GM21825 (cell line): ENCODE data around the gene ZNF106.

Experiments
- ATAC-seq: cut with Tn5 transposase; IDR thresholded peaks from one replicate; pipeline ENCODE4 v1.9.1; 2021; ENCODE audit warnings: mild to moderate bottlenecking, moderate library complexity; ENCODE audit not compliant: unreplicated experiment

The ZNF106 gene

DNA sequence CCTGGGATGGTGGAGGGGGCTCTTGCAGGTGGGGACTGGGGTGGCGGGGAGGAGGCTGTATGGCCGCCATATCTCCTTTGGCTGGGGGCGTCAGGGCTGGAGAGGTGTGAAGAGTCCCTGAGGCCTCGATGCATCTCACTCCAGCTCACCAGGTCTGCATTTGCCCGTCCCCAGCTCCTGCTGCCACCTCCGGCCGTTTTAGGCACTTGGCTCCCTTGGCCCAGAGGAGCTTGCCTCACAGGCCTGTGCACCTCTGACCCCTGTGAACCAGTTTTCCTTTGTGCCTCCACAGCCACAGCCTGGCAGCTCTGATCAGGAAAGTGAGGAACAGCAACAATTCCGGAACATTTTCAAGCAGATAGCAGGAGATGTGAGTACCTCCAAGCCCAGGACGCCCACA, 81.9 kb downstream of the ZNF106 start:
- ATAC-seq, result no peak

DNA sequence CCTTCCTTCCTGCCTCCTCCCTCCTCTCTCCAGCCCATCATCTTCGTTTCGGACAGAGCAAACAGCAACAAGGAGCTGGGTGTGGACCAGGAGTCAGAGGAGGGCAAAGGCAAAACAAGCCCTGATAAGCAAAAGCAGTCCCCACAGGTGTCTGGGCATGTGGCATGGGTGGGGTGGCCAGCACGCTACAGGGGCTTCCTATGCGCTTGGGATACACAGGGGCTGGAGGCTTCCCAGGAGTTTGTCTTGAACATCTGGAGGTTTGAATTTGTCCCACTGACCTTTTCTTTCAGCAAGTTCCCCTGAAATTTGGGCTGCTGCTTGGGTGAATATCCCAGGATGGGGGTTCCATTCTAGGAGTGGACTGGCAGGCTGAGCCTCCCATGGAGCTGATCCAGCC, 82.8 kb downstream of the ZNF106 start:
- ATAC-seq, result no peak

DNA sequence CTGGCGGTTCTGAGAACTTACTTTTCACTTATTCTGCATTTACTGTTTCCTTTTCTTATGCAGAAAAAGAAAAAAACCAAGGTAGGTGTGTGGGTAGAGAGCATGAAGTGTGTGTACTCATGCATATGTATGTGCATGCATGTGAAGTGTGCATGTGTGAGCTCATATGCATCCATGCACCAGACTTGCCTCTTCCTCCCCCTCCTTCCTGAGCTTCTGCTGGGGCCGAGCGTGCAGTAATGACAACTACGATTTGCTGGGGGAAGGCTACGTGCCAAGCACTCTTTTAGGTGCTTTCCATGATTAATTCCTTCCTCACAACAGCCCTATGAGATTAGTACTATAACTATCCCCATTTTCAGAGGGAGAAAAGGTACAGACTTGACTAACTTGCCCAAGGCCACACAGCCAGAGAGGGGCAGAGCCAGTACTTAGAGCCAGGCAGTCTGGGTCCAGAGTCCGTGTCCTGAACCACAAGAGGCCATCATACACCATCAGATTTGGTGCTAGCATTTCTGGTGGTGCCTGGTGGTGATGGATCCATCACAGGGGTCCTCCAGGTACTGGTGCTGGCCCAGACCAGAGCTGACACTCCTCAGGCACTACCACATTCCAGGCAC, 85.0 kb downstream of the ZNF106 start:
- ATAC-seq, result no peak

DNA sequence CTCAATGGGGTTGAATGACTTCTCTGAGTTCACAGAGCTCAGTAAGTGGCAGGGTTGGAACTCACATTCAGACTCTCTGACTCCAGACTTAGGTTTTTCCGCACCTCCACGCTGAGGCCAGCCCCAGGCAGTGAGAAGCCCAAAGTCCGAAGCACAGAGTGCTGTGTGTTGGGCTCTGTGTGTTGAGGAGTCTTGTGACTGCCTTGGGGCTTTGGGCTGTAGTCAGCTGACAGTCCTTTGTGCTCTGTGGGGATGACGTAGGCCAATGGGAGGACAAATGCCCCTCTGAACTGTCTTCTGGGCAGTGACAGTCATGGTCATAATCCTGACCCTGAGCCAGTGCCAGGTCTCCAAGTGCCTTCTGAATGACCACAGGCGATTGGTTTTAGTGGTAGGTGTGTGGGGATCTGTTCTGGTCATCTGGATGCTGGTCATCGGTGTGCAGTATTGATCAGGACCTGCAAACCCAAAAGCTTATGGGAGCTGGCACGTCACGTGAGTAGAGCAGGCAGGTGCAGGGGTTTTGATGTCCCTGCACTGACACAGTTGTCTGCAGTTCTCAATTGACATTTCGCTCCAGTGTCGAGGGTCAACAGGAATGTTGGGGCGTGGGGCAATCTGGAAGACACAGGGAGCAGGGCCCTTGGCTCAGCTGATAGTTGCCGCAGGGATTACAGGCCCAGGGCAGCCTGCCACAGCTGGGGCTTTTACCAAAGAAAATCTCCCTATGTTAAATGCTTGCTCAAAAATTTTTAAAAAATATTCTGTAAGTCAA, 86.3 kb downstream of the ZNF106 start:
- no peak for ATAC-seq

- ATAC-seq, result no peak
These were observed 87.6 kb downstream of the ZNF106 start for GRCh38 chr15:42403389-42403788.

GRCh38 chr15:42402455-42403205, 88.3 kb downstream of the ZNF106 start:
- ATAC-seq, result no peak

GRCh38 chr15:42401544-42402454, 89.1 kb downstream of the ZNF106 start:
- ATAC-seq, result no peak

DNA sequence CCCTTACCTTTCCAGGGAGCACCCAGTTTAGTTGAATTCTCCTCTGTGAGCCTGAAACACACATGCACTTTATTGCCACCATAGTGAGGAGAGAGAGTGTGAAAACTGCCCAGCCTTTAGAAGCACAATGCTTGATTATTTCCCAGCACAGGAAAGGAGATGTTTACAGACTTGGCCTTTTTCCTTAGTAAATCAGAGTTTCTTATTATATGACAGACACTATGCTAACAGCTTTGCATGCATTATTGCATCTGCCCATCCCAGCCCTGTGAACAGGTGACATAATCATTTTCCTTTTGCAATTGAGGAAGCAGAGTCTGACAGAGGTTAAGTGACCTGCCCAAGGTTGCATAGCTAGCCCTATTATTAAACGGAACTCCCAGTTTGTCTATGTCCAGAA, 95.1 kb downstream of the ZNF106 start:
- ATAC-seq, result no peak

DNA sequence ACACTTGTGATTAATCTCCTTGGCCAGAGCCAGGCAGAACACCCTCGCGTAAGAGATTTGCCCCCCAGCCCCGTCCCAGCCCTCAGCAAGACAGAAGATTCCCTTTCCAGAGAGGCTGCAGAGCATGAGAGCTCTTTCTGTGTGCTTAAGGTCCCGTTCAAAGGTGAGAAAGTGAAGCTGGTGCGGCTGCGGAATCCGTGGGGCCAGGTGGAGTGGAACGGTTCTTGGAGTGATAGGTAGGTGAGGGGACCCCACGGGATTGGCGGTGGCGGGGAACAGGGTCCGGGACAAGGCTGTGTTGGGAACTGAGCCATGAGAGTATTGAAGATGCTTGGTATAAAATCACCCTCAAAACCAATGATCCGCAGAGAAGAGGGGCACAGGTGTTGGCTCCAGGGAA, 96.8 kb downstream of the ZNF106 start:
- no peak for ATAC-seq

- no peak for ATAC-seq
These were observed 98.5 kb downstream of the ZNF106 start for GRCh38 chr15:42392309-42393024.

DNA sequence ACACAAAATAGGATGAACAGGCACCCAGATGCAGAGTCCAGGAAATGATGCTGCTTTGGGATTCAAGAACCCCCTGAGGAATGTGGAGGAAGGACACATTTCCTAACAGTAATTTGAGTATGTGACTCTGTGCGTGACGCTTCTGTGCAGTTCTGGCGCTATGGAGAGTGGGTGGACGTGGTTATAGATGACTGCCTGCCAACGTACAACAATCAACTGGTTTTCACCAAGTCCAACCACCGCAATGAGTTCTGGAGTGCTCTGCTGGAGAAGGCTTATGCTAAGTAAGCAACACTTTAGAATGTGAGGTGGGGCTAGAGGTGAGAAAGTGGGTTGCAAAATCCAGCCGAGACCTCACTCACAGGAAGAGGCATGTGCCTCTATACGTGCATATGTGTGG, 103.3 kb downstream of the ZNF106 start:
- ATAC-seq, result no peak

- no peak for ATAC-seq
These were observed 104.8 kb downstream of the ZNF106 start for GRCh38 chr15:42385980-42386700.

DNA sequence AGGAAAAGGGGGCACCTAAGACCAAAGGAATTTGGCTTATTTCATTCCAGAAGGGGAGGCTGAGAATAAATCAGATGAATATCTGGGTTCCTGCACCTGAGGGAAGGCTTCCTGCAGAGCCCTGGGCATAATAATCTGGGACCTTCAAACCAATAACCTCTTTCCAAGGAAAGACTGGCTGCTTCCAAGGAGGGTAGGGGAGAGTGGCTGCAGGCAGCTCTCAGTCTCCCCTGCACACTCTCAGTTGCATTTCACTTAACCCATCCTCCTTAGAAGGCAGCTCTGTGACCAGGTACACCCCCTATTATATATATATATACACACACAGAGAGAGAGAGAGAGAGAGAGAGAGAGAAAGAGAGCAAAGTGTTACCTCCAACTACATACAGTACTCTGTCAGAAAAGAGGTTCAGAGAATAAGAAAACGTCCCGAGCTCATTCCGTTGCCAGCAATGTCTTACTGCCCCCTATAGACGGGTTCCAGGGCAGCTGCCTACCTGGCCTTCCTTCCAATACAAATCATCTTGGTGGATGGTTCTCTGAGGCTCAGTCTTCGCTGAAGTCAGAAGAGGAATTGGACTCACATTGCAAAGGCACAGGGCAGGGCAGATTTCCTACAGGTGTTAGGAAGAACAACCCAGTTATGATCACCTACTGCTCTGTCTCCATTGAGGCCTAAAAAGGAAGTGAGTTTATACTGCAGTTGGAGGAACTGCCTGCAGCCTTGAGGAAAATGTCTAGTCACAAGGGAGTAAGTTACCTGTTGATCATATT, 105.5 kb downstream of the ZNF106 start:
- no peak for ATAC-seq

DNA sequence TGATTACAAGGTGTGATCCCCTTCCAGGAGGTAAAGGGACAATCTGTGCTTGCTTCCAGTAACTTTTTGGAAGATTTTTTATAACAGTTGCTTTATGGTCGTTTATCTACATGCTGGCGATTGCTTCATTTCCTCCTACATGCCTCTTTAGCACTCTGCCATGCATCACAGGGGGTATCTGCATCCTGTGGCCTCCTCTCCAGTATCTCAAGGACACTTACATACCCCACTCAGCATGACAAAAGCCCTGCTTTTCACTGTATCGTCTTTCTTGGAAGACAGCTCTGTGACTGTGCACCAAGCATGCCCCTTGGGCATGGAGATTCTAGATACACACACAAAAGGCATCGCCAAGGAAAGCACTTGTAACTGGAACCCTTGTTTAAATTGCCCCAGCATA, 106.3 kb downstream of the ZNF106 start:
- no peak for ATAC-seq

GRCh38 chr15:42378011-42378410, 112.9 kb downstream of the ZNF106 start:
- ATAC-seq, result no peak

DNA sequence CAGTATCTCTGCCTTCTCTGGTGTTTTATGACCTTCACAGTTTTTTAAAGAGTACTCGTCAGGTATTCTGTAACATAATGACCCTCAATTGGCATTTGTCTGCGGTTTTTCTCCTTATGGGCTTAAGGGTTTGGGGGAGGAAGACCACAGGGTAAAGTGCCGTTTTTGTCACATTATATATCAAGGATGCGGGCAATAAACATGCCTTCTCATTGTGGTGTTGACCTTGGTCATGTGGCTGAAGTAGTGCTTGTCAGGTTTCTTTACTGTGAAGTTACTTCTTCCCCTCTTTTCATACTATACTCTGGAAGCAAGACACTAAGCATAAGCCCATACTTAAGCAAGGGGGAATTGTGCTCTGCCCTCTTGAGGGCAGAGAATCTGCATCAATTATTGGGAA, 115.0 kb downstream of the ZNF106 start:
- no peak for ATAC-seq

GRCh38 chr15:42375252-42375651, 115.7 kb downstream of the ZNF106 start:
- ATAC-seq, result no peak

DNA sequence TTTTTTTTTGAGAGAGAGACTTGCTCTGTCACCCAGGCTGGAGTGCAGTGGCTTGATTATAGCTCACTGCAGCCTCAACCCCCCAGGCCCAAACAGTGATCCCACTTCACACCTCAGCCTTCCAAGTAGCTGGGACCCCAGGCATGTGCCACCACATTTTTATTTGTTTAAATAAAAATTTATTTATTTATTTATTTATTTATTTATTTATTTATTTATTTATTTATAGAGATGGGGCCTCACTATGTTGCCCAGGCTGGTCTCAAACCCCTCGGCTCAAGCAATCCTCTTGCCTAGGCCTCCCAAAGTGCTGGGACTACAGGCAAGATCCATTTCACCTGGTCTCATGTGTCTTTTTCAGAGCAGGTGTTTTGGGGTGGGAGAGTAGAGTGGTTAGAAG, 116.1 kb downstream of the ZNF106 start:
- ATAC-seq, result no peak

DNA sequence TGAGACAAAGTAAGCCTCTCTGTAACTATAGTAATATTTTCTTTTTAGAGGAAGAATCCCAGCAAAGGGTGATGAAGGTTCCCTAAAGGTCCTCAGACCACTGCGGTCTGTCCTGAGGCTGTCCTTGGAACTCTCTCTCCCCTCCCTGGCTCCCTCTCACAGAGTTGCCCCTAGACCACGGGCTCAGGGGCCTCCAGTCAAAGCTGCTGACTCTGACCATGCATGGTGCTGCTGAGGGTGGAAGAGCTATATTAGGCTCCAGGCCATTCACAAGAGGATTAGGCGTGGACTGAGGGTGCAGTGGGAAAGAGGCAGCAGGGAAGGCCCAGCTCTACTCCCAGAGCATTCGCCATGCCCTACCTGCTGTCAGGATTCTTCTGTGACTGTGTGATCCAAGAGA, 117.0 kb downstream of the ZNF106 start:
- no peak for ATAC-seq
